ENCODE results near the gene PODXL2.

The PODXL2 gene

DNA sequence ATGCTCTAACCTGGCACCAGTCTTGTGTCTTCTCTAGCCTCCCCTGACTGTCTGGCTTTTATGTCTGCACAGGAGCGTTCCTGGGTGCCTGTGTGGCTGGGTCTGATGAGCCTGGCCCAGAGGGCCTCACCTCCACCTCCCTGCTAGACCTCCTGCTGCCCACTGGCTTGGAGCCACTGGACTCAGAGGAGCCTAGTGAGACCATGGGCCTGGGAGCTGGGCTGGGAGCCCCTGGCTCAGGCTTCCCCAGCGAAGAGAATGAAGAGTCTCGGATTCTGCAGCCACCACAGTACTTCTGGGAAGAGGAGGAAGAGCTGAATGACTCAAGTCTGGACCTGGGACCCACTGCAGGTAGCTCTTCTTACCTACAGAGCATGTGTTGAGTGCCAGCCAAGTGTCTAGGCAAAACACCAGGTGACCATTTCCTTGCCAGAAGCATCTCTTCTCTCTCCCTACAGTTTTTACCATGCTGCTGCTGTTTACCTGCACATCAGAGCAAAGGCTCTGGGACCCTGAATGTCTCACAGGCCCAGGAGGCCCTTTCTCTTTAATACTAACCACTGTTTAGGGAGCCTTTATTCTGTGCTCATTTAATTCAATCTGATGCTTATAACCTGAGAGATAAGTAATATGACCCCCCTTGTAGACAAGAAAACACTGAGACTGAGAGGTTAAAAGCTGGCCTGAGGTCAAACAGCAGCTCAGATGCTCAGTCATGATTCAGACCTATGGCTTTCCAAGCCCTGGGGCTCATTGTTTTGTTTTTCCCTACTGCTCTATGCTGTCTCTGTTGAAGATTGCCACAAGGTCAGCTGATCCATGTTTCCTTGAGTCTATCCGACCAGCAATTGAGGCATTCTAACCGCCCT lies 10.4 kb downstream of the PODXL2 start:
- Histone ChIP-seq H3K4me3 (replicated peaks; ENCODE audit: low read depth, low read length) (no peak overlapping the region), H3K27me3 (replicated peaks; ENCODE audit: control insufficient read depth, insufficient read depth, low read length) (no peaks in the 10 kb centered on the region), H3K36me3 (ENCODE audit: control insufficient read depth, insufficient read depth, low read length) (no peaks in the 10 kb centered on the region)
- TF ChIP-seq, protein P1, sequence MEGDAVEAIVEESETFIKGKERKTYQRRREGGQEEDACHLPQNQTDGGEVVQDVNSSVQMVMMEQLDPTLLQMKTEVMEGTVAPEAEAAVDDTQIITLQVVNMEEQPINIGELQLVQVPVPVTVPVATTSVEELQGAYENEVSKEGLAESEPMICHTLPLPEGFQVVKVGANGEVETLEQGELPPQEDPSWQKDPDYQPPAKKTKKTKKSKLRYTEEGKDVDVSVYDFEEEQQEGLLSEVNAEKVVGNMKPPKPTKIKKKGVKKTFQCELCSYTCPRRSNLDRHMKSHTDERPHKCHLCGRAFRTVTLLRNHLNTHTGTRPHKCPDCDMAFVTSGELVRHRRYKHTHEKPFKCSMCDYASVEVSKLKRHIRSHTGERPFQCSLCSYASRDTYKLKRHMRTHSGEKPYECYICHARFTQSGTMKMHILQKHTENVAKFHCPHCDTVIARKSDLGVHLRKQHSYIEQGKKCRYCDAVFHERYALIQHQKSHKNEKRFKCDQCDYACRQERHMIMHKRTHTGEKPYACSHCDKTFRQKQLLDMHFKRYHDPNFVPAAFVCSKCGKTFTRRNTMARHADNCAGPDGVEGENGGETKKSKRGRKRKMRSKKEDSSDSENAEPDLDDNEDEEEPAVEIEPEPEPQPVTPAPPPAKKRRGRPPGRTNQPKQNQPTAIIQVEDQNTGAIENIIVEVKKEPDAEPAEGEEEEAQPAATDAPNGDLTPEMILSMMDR (IDR thresholded peaks at IDR 0.05; ENCODE audit: insufficient read depth, low read length, poor library complexity, severe bottlenecking) = no peak
- DNase-seq (ENCODE audit: extremely low read depth, insufficient read length) = no peak

DNA sequence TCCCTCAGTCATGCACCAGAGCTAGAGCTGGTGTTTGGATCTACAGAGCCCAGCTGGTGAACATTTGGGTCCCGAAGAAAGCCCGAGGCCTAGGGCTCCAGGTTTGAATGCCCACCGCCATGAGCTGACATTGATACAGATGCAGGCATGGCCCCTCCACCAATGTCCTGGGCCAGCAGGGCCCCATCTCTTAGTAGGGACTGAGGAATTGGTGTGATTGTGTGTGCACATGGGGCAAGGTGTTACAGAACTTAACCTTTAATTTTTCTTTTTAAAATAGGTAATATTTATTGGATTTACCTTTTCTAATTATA lies 11.0 kb downstream of the PODXL2 start:
- TF ChIP-seq, protein P1 (IDR thresholded peaks at IDR 0.05; ENCODE audit: insufficient read depth, low read length, poor library complexity, severe bottlenecking) = no peak
- H3K27me3 ChIP-seq (replicated peaks; ENCODE audit: control insufficient read depth, insufficient read depth, low read length) = no peaks in the 10 kb centered on the region
- H3K36me3 ChIP-seq (ENCODE audit: control insufficient read depth, insufficient read depth, low read length) = no peaks in the 10 kb centered on the region
- DNase-seq (ENCODE audit: extremely low read depth, insufficient read length) = no peak
- no peak overlapping the region for H3K4me3 ChIP-seq (replicated peaks; ENCODE audit: low read depth, low read length)

DNA sequence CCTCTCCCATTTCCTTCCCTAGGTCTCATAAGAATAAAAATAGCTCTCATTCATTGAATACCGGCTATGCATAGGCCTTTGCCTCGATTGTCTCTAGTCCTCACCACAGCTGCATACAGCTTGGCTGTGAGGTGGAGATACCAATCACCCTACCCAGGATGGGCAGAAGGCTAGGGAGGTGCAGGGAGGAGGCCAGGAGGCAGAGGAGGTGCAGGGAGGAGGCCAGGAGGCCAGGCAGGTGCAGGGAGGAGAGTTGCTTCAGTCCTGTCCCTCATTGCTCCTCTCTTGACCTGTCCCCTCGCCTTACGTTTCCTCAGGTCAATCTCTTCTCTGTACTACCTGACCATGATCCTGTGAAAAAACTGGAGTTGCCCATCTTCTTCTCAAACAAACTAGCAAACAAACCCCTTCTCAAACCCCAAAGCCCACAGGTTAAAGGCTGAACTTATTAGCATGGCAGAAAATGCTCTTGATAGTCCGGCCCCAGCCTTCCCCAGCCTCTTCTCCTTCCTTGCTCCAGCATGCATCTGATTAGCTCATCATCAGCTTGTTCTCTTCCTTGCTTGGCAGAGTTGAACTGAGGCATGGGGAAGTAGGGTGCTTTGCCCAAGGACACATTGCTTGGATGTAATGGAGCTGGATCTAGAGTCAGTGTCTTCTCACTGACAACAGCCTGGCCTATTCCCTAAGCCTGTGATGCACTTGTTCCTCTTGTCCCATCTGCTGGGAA lies 15.8 kb downstream of the PODXL2 start:
- H3K4me3 ChIP-seq (replicated peaks; ENCODE audit: low read depth, low read length) = no peak overlapping the region
- no peaks in the 10 kb centered on the region for H3K27me3 ChIP-seq (replicated peaks; ENCODE audit: control insufficient read depth, insufficient read depth, low read length)
- no peak for DNase-seq (ENCODE audit: extremely low read depth, insufficient read length)
- TF ChIP-seq, protein P1 (IDR thresholded peaks at IDR 0.05; ENCODE audit: insufficient read depth, low read length, poor library complexity, severe bottlenecking) = no peak
- no peaks in the 10 kb centered on the region for H3K36me3 ChIP-seq (ENCODE audit: control insufficient read depth, insufficient read depth, low read length)

DNA sequence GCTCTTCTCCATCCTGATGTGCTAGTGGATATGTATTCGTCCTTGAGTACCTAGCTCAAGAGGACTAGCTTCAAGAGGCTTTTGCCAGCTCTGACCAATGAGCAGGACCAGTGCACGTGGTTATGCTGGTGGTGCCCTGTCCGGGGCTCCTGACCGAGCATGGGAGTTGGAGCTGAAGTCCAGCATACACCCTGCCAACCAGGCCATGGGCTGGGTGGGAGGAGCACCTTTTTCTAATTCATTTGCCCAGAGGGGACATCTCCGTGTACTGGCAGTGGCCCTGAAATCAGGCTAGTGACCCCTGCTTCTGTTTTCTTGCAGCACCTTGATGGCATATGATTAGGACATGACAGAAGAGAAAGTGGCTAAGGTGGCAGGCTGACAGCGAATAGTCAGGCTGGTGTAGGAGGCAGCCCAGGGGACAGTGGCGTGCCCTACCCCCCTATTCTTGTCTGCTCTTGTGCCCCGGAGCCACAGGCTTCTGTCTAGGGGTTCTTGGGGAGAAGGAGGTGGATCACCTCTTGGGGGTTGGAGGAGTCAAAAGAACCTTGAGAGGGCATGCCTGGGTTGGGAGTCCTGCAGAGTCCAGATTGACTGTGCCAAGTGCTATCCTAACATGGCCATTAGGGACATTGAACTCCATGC lies 16.5 kb downstream of the PODXL2 start:
- Histone ChIP-seq H3K27me3 (replicated peaks; ENCODE audit: control insufficient read depth, insufficient read depth, low read length) (no peaks in the 10 kb centered on the region), H3K36me3 (ENCODE audit: control insufficient read depth, insufficient read depth, low read length) (no peaks in the 10 kb centered on the region), H3K4me3 (replicated peaks; ENCODE audit: low read depth, low read length) (no peak overlapping the region)
- no peak for DNase-seq (ENCODE audit: extremely low read depth, insufficient read length)
- TF ChIP-seq, protein P1 (IDR thresholded peaks at IDR 0.05; ENCODE audit: insufficient read depth, low read length, poor library complexity, severe bottlenecking) = no peak

DNA sequence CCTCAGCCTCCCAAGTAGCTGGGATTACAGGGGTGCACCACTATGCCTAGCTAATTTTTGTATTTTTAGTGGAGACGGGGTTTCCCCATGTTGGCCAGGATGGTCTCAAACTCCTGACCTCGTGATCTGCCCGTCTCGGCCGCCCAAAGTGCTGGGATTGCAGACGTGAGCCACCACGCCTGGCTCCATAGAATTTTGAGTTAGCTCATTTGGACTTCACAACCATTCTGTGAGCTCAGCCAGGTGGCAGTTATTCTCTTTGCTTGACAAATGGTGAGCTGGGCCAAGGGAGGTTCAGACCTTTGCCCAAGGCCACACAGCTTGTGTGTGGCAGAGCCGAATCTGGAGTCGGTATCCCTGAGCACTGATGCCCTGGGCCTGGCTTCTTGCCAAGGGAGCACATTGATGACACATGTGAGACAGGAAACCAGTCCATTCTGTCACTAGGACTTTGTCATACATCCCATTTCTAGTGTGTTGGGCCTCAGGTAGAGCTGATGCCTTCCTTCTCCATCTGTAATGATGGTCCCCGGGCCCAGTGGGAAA lies 17.6 kb downstream of the PODXL2 start:
- TF ChIP-seq, protein P1 (IDR thresholded peaks at IDR 0.05; ENCODE audit: insufficient read depth, low read length, poor library complexity, severe bottlenecking) = no peak
- H3K36me3 ChIP-seq (ENCODE audit: control insufficient read depth, insufficient read depth, low read length) = no peaks in the 10 kb centered on the region
- H3K4me3 ChIP-seq (replicated peaks; ENCODE audit: low read depth, low read length) = no peak overlapping the region
- H3K27me3 ChIP-seq (replicated peaks; ENCODE audit: control insufficient read depth, insufficient read depth, low read length) = no peaks in the 10 kb centered on the region
- DNase-seq (ENCODE audit: extremely low read depth, insufficient read length) = no peak
